Calu3 (cell line): ENCODE measurements around the gene AHNAK. TPM values are rescaled to one million over a fixed set of nuclear protein-coding genes. Genes with fewer than 3 reads are reported as not detected.

ENCODE experiments used
- BruUV-seq: library from RNA; stranded (reverse); fragments of 400-500 nt; replicated peaks from 2 replicates; lab custom pipeline; 2021; lab: Mats Ljungman, UMichigan
- CTCF ChIA-PET: fragments of 300-600 bp; sonication (Branson Sonifier 250); formaldehyde crosslinking; loops from one replicate; lab custom pipeline; 2022; ENCODE audit warnings: antibody characterized with exemption; lab: Charles Lee
- DNase-seq: peaks from one replicate; pipeline ENCODE4 v3.0.0; 2022
- H3K27ac Mint-ChIP-seq: one replicate; pipeline ENCODE4 v1.8.0; 2022; ENCODE audit warnings: mixed read lengths; ENCODE audit not compliant: unreplicated experiment
- H3K27me3 Mint-ChIP-seq: one replicate; pipeline ENCODE4 v1.8.0; 2022; ENCODE audit warnings: mixed read lengths; ENCODE audit not compliant: unreplicated experiment
- H3K36me3 Mint-ChIP-seq: one replicate; pipeline ENCODE4 v1.8.0; 2022; ENCODE audit warnings: mild to moderate bottlenecking, moderate library complexity, mixed read lengths; ENCODE audit not compliant: insufficient read depth, unreplicated experiment
- H3K4me1 Mint-ChIP-seq: one replicate; pipeline ENCODE4 v1.8.0; 2022; ENCODE audit warnings: mild to moderate bottlenecking, low read depth, mixed read lengths; ENCODE audit not compliant: unreplicated experiment
- H3K4me3 Mint-ChIP-seq: one replicate; pipeline ENCODE4 v1.8.0; 2022; ENCODE audit warnings: mild to moderate bottlenecking, low read depth, moderate library complexity, mixed read lengths; ENCODE audit not compliant: unreplicated experiment
- H3K9me3 Mint-ChIP-seq: one replicate; pipeline ENCODE4 v1.8.0; 2022; ENCODE audit warnings: low read depth, mixed read lengths; ENCODE audit not compliant: unreplicated experiment
- intact Hi-C: fragments of 100-400 bp; cut with micrococcal nuclease; formaldehyde crosslinking; loops from one replicate; pipeline ENCODE4 v1.10.0; 2022; ENCODE audit not compliant: unreplicated experiment
- total RNA-seq: library from RNA; stranded (reverse); gene quantifications from 2 replicates; pipeline ENCODE4 v1.2.3, GENCODE V29; 2022
- TF ChIP-seq, protein P1 (sequence below): fragments of 200-600 bp; IDR thresholded peaks from one replicate; pipeline ENCODE4 v1.8.0; 2022; ENCODE audit warnings: antibody characterized with exemption; ENCODE audit not compliant: unreplicated experiment

AHNAK gene
- total RNA-seq, 1 experiment from 2014 or later = 246 TPM

GRCh38 chr11:62437616-62438015 lies 109.0 kb downstream of the AHNAK start:
- no peak overlapping the region for H3K27ac Mint-ChIP-seq
- H3K4me1 Mint-ChIP-seq = peaks cover 14% of the 10 kb centered on the region
- H3K27me3 Mint-ChIP-seq = peaks cover 19% of the 10 kb centered on the region
- H3K4me3 Mint-ChIP-seq = no peak overlapping the region
- H3K36me3 Mint-ChIP-seq = peaks cover 6% of the 10 kb centered on the region
- intact Hi-C loops = no loop called here
- no TSS peak for BruUV-seq
- TF ChIP-seq, protein P1, sequence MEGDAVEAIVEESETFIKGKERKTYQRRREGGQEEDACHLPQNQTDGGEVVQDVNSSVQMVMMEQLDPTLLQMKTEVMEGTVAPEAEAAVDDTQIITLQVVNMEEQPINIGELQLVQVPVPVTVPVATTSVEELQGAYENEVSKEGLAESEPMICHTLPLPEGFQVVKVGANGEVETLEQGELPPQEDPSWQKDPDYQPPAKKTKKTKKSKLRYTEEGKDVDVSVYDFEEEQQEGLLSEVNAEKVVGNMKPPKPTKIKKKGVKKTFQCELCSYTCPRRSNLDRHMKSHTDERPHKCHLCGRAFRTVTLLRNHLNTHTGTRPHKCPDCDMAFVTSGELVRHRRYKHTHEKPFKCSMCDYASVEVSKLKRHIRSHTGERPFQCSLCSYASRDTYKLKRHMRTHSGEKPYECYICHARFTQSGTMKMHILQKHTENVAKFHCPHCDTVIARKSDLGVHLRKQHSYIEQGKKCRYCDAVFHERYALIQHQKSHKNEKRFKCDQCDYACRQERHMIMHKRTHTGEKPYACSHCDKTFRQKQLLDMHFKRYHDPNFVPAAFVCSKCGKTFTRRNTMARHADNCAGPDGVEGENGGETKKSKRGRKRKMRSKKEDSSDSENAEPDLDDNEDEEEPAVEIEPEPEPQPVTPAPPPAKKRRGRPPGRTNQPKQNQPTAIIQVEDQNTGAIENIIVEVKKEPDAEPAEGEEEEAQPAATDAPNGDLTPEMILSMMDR = no peak
- DNase-seq = no peak
- H3K9me3 Mint-ChIP-seq = no peaks in the 10 kb centered on the region
- CTCF ChIA-PET = no interaction called here

DNA sequence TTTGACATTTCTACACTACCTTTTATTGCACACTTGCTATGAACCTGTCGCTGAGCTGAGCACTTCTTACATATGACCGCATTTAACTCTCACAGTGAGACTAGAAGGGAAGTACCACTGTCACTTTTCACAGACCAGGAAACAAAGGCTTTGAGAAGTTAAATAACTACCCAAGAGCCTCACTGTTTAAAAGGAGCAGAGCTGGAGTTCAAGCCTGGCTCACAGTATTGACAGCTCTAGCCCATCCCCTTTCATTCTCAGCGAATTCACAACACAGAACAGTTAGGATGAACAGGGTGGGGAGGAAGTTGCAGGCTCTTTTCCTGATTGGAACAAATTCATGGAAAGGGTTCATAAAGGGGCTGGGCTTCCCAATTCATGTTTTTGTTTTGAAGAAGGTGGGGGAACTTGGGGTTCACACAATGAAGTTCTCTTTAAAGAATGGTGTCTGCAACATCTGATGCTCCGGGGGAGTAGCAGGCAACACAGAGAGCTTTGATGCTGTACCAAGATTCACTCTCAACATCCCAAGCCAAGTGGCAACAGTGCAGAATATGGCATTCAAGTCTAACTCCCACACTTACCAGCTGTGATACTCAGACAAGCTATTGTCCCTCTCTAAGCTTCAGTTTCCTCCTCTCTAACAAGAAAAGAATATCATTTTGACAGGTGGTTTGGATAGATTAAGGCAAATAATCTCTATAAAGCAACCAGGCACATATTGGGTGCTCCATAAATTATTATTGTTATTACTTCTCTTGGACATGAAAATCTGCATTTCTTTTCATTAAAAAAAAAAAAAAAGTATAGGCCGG lies 110.6 kb downstream of the AHNAK start:
- Mint-ChIP-seq H3K4me1 (peaks cover 28% of the 10 kb centered on the region), H3K27ac (no peak overlapping the region), H3K36me3 (peaks cover 13% of the 10 kb centered on the region), H3K4me3 (no peak overlapping the region), H3K27me3 (peaks cover 19% of the 10 kb centered on the region), H3K9me3 (no peaks in the 10 kb centered on the region)
- TF ChIP-seq, protein P1 = no peak
- BruUV-seq = no TSS peak
- CTCF ChIA-PET = no interaction called here
- intact Hi-C loops = no loop called here
- DNase-seq = no peak

GRCh38 chr11:62433904-62434276 lies 112.7 kb downstream of the AHNAK start:
- H3K36me3 Mint-ChIP-seq = peaks cover 18% of the 10 kb centered on the region
- peaks cover 19% of the 10 kb centered on the region for H3K27me3 Mint-ChIP-seq
- CTCF ChIA-PET = no interaction called here
- TF ChIP-seq, protein P1 = no peak
- H3K4me1 Mint-ChIP-seq = peaks cover 37% of the 10 kb centered on the region
- H3K27ac Mint-ChIP-seq = no peak overlapping the region
- H3K9me3 Mint-ChIP-seq = no peaks in the 10 kb centered on the region
- intact Hi-C loops = loop anchor here (5.0 kb wide), 2 partner anchors 42 to 48 kb away; no protein-coding TSS in a partner anchor
- no peak for DNase-seq
- no peak overlapping the region for H3K4me3 Mint-ChIP-seq
- no TSS peak for BruUV-seq

DNA sequence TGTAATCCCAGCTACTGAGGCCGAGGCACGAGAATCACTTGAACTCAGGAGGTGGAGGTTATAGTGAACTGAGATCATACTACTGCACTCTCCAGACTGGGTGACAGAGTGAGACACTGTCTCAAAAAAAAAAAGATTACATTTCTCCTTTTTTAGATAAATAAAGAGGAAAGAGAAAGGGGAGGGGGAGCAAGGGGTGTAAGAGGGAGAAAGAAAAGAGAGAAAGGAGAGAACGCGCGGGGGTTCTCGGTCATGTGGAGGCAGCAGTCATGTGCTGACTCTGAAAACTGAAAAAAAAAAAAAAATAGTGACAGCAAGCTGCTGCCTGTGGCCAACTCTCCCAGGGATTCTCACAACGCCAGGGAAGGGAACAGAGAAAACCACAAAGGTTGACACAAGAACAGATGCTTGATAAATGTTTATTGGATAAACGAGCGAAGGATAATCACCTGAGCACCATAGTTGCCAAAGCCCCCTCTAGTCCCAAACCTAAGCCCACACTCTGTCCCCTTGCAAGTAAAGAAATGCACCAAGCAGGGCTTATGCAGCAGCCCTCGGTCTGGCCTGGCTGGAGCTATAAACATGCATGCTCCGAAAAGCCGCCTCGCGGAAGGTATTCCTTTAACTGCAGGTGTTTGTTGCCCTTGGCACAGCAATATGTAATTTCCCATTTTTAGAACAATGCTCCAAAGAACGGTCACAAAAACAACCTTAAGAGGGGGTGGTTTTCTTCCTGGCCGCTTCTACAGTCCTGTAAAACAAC lies 113.3 kb downstream of the AHNAK start:
- intact Hi-C loops = loop anchor here (5.0 kb wide), 2 partner anchors 41 to 49 kb away; no protein-coding TSS in a partner anchor
- Mint-ChIP-seq H3K4me1 (peaks cover 37% of the 10 kb centered on the region), H3K27ac (peak overlapping the region; percentile 60), H3K27me3 (peaks cover 19% of the 10 kb centered on the region), H3K9me3 (no peaks in the 10 kb centered on the region), H3K4me3 (peak overlapping the region; percentile 14), H3K36me3 (peaks cover 18% of the 10 kb centered on the region)
- TF ChIP-seq, protein P1 = no peak
- no TSS peak for BruUV-seq
- DNase-seq = no peak
- CTCF ChIA-PET = interaction anchor here (0.7 kb wide), 1 partner anchor 1207 kb away, joined by 3 read pairs; no protein-coding TSS in a partner anchor
